ENCODE data around the gene SPOCK2.
A peak's percentile ranks its signal among the peaks of the same experiment; 100 is the strongest.

Gene SPOCK2

GRCh38 chr10:72107325-72108003 lies 19.1 kb upstream of the SPOCK2 start:
- DNase-seq = no peak

DNA sequence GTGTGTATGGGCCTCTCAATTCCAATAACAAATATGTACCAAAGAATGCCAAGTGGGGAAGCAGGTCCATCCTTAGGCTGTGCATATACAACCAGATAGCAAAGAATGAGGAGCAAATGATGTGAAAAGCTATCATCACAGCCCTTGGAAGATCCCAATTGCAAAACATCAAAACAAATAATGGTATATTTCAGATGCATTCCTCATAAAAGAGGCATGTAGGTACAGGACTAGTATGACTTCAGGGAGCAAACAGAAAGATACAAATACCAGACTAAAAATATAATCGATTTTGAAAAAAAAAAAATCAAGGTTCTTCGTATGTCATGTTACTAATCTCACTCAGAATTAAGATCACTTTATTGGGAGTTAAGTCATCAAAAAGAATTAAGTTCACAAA lies 18.5 kb upstream of the SPOCK2 start:
- DNase-seq = no peak

GRCh38 chr10:72106154-72106849 lies 18.0 kb upstream of the SPOCK2 start:
- no peak for DNase-seq

GRCh38 chr10:72105710-72106109 lies 17.4 kb upstream of the SPOCK2 start:
- no peak for DNase-seq

GRCh38 chr10:72105098-72105475 lies 16.7 kb upstream of the SPOCK2 start:
- DNase-seq = no peak

- DNase-seq = no peak
Observed at GRCh38 chr10:72104472-72105097, 16.2 kb upstream of the SPOCK2 start.

DNA sequence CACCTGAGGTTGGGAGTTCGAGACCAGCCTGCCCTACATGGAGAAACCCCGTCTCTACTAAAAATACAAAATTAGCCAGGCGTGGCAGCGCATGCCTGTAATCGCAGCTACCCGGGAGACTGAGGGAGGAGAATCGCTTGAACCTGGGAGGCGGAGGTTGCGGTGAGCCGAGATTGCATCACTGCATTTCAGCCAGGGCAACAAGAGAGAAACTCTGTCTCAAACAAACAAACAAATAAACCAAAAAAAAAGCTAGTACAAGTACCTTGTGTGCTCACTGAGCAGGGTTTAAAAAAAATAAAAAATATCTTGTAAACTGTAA lies 11.2 kb upstream of the SPOCK2 start:
- DNase-seq = no peak

DNA sequence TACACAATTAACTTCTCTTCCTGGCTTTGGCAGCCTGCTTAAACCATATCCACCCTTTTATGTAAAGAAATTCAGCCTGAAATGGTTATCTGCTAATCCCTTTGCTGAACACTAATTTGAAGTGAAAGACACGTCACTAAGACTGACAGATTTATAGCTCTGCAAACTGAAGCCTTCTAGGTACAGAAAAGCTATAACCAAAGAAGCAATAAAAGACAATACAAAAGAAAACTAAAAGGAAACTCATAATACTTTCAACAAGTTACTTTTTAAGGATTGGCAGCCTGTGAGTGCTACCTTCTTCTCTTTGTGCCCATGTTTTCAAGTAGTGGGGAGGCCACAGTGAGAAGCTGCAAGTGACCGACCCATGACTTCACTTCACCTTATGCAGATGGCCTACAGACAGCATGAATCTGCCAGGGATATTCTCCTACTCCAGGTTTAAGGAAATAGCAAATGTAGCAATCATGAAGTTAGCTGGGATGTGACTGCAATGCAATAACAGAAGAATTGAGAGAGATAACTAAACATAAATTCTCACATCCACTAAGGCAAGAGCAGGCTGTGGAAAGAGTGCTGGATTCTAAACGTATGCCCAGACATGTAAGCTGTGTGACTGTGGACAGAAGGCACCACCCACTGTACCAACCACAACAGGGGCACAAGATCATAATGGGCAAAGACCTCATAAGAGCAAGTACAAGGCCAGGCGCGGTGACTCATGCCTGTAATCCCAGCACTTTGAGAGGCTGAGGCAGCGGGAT lies 10.7 kb upstream of the SPOCK2 start:
- no peak for DNase-seq

- no peak for DNase-seq
Observed at GRCh38 chr10:72098301-72098835, 10.0 kb upstream of the SPOCK2 start.

DNA sequence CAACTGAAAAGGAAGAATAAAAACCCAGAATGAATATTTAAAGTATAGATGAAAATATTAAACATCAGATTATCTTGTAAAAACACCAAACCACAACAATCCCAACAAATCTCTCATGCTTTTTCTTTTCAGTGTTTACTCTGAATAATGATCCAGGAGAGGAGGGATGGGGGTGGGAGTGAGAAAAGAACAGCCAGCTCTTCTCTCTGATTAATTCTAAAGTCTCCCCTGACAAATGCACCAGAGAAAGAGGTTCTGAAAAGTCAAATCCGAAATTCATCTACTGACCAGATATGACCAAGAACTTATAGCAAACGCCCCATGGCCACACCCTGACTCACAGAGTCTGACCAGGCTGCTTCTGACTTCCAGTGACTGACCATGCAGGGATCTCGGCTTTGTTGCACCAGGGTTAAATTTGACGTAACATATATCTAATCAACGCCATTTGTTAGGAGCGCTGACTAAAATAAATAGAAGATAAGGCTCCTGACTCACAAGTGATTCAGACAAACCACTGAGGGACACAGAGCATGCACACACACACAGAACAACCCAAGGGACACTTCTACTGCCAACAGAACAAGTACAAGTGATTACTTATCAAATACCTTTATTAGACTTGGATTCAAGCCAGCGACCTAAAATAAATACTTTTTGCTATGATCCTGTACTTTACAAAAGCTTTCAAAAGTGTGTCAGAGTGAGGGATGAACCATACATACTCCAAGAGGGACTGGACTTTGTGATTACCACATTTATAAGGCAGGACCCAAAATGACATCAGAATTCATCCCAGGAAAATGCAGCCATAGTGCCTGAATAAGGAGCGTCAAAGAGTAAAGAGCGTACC lies 9.3 kb upstream of the SPOCK2 start:
- DNase-seq = peak; percentile 28

DNA sequence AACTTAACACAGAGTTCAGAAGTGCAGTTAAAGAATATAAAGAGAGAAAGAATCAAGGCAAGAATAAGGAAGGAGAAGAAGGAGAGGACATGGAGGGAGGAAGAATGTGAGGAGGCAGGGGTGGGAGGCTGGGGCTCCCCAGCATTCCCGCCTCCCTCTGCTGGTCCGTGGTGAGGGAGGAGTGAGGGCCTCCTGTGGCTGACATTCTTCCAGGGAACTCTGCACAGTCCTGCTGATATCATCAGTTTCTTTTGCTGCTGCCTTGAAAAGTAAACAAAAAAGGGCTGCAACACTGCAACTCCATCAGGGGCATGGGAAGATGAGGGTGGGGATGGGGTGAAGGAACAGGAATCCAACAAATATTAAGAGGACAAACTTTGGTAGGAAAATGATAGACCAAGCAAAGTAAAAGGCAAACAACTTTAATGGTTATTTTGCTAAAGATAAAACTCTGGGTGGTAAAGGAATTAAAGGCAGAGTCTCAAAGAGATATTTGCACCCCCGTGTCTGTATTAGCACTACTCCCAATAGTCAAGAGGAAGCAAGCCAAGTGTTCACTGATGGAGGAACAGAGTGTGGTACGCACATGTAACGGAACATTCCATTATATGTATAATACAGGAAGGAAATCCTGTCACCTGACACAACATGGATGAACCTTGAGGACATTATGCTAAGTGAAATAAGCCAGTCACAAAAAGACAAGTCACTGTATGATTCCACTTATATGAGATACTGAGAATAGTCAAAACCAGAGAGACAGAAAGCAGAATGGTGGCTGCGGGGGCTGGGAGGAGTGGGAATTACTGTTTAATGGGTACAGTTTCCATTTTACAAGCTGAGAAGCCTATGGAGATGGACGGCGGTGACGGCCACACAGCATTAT lies 8.0 kb upstream of the SPOCK2 start:
- DNase-seq = no peak

GRCh38 chr10:72095195-72095594 lies 6.8 kb upstream of the SPOCK2 start:
- no peak for DNase-seq

DNA sequence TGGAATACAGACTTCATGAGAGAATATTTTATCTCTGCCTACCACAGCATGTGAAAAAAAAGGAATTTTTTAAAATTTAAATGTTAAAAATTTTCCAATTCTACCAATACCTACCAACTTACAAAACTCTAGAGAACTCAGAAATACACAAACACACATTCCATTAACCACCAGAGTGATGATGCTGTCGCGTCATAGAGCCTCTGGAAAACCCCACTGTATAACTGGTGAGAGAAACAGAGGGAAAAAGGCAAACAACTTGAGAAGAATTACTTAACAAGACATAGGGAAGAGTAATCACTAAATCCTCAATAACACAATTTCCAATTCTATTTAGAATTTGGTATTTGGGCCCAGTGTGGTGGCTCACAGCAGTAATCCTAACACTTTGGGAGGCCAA lies 6.2 kb upstream of the SPOCK2 start:
- DNase-seq = no peak

DNA sequence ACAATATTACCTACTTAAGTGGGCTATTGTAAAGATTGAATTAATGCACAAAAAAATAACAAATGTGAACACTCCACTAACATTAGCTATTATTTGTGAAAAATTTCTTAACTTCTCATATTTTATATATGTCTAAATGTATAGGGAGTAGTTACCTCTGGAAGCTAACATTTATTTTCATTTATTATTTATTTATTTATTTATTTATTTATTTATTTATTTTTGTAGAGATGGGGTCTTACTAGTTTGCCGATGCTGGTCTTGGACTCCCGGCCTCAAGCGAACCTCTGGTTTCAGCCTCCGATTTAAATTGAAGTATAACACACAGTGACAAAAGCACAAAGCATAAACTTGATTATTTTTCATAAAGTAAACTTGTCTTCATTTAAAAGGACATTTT lies 5.1 kb upstream of the SPOCK2 start:
- DNase-seq = no peak

GRCh38 chr10:72092987-72093386 lies 4.6 kb upstream of the SPOCK2 start:
- no peak for DNase-seq

GRCh38 chr10:72092171-72092924 lies 4.0 kb upstream of the SPOCK2 start:
- DNase-seq = no peak

DNA sequence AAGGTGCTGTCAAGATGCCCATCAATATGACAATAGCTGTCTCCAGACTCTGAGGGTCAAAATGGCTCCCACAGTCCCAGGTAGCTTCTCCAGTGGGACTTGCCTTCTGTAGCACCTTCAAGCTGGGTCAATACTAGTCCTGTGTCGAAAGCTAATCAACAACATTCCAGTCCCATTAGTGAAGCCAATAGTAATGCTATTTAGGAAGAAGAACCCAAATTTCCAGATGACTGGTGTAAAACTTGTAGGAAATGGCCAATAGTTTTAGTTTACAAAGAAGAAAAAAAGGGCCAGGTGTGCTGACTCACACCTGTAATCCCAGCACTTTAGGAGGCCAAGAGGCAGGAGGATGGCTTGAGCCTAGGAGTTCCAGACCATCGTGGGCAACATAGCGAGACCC lies 2.0 kb upstream of the SPOCK2 start:
- no peak for DNase-seq

DNA sequence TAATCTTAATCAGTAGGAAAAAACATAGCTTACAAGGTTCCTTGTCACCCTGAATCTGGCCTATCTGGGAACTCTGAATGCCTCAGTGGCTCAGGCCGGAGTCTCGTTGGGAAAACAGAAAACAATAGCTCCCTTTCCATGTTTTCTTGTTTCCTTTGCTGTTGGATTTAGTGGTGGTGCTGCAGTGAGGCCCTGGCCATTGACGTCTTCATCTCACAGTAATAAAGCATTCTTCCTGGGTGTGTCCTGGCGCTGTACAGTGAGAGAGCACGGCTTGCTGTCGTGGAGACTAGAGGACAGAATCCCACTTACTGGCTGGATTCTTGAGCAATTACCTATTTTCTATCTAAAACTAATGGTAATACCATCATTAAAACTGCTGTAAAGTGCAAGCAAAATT lies 1.3 kb upstream of the SPOCK2 start:
- no peak for DNase-seq

GRCh38 chr10:72088889-72089575 lies 681 bp upstream of the SPOCK2 start:
- DNase-seq = no peak

DNA sequence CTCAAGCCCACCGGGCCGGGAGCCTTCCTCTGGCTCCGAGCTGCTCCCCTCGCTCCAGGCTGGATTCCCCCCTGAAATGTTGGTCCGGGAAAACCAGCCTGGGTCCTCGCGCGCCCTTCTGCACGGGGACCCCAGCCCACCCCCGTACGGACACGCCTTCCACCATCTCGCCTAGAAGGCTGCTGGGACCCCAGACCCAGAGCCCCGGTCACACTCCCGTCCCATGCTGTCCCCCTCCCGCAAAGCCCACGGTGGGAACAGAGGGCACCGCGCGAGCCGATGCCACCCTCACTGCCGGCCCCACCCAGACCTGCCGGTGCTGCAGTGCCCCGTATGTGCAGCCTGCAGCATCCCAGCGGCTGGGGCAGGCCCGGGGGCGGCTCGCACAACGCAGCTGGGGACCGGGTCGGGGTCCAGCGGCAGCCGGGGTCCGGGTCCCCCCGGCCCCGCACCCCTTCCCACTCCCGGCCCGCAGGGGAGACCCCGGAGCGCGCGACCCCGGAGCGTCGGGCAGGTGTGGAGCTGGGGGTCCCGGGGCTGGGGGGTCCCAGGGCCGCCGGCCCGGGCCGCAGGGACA lies 871 bp downstream of the SPOCK2 start:
- DNase-seq = no peak
